Endothelial cell of umbilical vein (primary cell): ENCODE data around the gene SPATA32. TPM values are rescaled to one million over a fixed set of nuclear protein-coding genes. Genes with fewer than 3 reads are reported as not detected.

ENCODE experiments used
- BruUV-seq: library from RNA; stranded (reverse); fragments of 400-500 nt; replicated peaks from 2 replicates; lab custom pipeline; 2021; lab: Mats Ljungman, UMichigan
- CTCF ChIA-PET: fragments of 300-600, 350-600 bp; sonication (Branson Sonifier 250); formaldehyde crosslinking; loops from one replicate; lab custom pipeline; 2021; ENCODE audit warnings: antibody characterized with exemption, inconsistent platforms; lab: Charles Lee
- POLR2A ChIA-PET: fragments of 300-600, 350-600 bp; sonication (Branson Sonifier 250); formaldehyde crosslinking; loops from one replicate; lab custom pipeline; 2021; ENCODE audit warnings: antibody characterized with exemption, inconsistent platforms; lab: Charles Lee
- DNase-seq: peaks from one replicate; pipeline ENCODE4 v3.0.0-alpha.2; 2011; ENCODE audit warnings: low read depth, low spot score
- FAIRE-seq: peaks from 2 replicates; lab custom pipeline; 2011; peaks lifted over from hg19 to GRCh38; lab: Jason Lieb, UNC
- H2AFZ ChIP-seq: 2 replicates; pipeline ENCODE4 v1.6.0; 2012; ENCODE audit warnings: low read depth, low read length, control low read depth, inconsistent platforms
- H3K27ac ChIP-seq: 2 replicates; pipeline ENCODE4 v1.5.1; 2011; ENCODE audit warnings: low read depth, mild to moderate bottlenecking, control low read depth, low read length, moderate library complexity; ENCODE audit not compliant: insufficient read depth
- H3K27me3 ChIP-seq, 2 experiments: 2 replicates each; pipeline versions ENCODE4 v1.6.0 to v1.6.1; 2011; ENCODE audit warnings: low read length in 2 of 2, mixed read lengths in 1 of 2; ENCODE audit not compliant: control insufficient read depth in 2 of 2, insufficient read depth in 2 of 2
- H3K36me3 ChIP-seq, 2 experiments: 2 replicates in 1 of 2; 3 replicates in 1 of 2; pipeline ENCODE4 v1.5.1; 2011; ENCODE audit warnings: low read length in 2 of 2, mild to moderate bottlenecking in 1 of 2, moderate library complexity in 1 of 2; ENCODE audit not compliant: control insufficient read depth in 2 of 2, insufficient read depth in 2 of 2; ENCODE audit errors: extremely low read depth in 1 of 2
- H3K4me1 ChIP-seq: 3 replicates; pipeline ENCODE4 v1.5.1; 2011; ENCODE audit warnings: mild to moderate bottlenecking, low read length; ENCODE audit not compliant: control insufficient read depth, insufficient read depth; ENCODE audit errors: extremely low read depth
- H3K4me2 ChIP-seq: 2 replicates; pipeline ENCODE4 v1.6.1; 2011; ENCODE audit warnings: low read length, control low read depth, mixed read lengths; ENCODE audit not compliant: insufficient read depth
- H3K4me3 ChIP-seq, 3 experiments: fragments of 200-600 bp in 1 of 3; sonication (generic), shearing (Covaris generic) in 1 of 3; replicated peaks in 1 of 3; 2 replicates each; pipeline ENCODE4 v1.5.1; 2011 to 2016; ENCODE audit warnings: control low read depth in 3 of 3, low read length in 3 of 3, mild to moderate bottlenecking in 2 of 3, inconsistent platforms in 1 of 3, low read depth in 1 of 3, moderate library complexity in 1 of 3; ENCODE audit not compliant: insufficient read depth in 1 of 3
- H3K79me2 ChIP-seq: 2 replicates; pipeline ENCODE4 v1.6.0; 2012; ENCODE audit warnings: low read length, inconsistent platforms; ENCODE audit not compliant: control insufficient read depth, insufficient read depth
- H3K9ac ChIP-seq: replicated peaks from 2 replicates; pipeline ENCODE3; 2011; ENCODE audit warnings: low read length, control low read depth; ENCODE audit not compliant: insufficient read depth; ENCODE audit errors: extremely low read depth
- H3K9me1 ChIP-seq: replicated peaks from 3 replicates; pipeline ENCODE4 v1.6.0; 2011; ENCODE audit warnings: mild to moderate bottlenecking, low read length; ENCODE audit not compliant: control insufficient read depth, insufficient read depth; ENCODE audit errors: extremely low read depth
- H3K9me3 ChIP-seq: replicated peaks from 2 replicates; pipeline ENCODE4 v1.5.1; 2012; ENCODE audit warnings: low read length, inconsistent platforms; ENCODE audit not compliant: control insufficient read depth, insufficient read depth
- H4K20me1 ChIP-seq: replicated peaks from 2 replicates; pipeline ENCODE3; 2011; ENCODE audit warnings: mild to moderate bottlenecking, low read length; ENCODE audit not compliant: control insufficient read depth, insufficient read depth; ENCODE audit errors: extremely low read depth
- EZH2 ChIP-seq: IDR thresholded peaks from 2 replicates; pipeline ENCODE4 v1.6.1; 2012; ENCODE audit warnings: borderline replicate concordance, low read depth, mild to moderate bottlenecking, moderate library complexity, low read length, inconsistent platforms; ENCODE audit not compliant: severe bottlenecking
- FOS ChIP-seq: IDR thresholded peaks from 2 replicates; pipeline ENCODE4 v1.6.1; 2011; ENCODE audit warnings: mild to moderate bottlenecking, low read length, moderate library complexity, borderline replicate concordance; ENCODE audit not compliant: insufficient read depth
- GATA2 ChIP-seq: IDR thresholded peaks from 2 replicates; pipeline ENCODE4 v1.7.0; 2011; ENCODE audit warnings: low read depth, mild to moderate bottlenecking, moderate library complexity, mixed read lengths, low read length; ENCODE audit not compliant: insufficient read length, insufficient read depth
- JUN ChIP-seq: IDR thresholded peaks from 2 replicates; pipeline ENCODE4 v1.6.1; 2011; ENCODE audit warnings: borderline replicate concordance, low read depth; ENCODE audit not compliant: insufficient read length, insufficient read depth
- MYC ChIP-seq: IDR thresholded peaks from one replicate; pipeline ENCODE4 v1.6.1; 2011; ENCODE audit warnings: mild to moderate bottlenecking, low read depth, low read length
- POLR2A ChIP-seq: IDR thresholded peaks from 2 replicates; pipeline ENCODE4 v1.6.1; 2012; ENCODE audit warnings: low read depth, mild to moderate bottlenecking, control low read depth, low read length
- POLR2AphosphoS5 ChIP-seq: IDR thresholded peaks from 2 replicates; pipeline ENCODE4 v1.6.1; 2012; ENCODE audit warnings: low read depth, mild to moderate bottlenecking, control low read depth, low read length, moderate library complexity; ENCODE audit not compliant: insufficient read depth
- dilution Hi-C: fragments of 300-500 bp; cut with MboI; formaldehyde crosslinking; loops from one replicate; pipeline ENCODE4 v1.15.0; 2019; ENCODE audit warnings: low sequenced_read_pairs; ENCODE audit not compliant: extremely low pct_ligation_motif_present
- intact Hi-C: fragments of 100-400 bp; cut with micrococcal nuclease; formaldehyde crosslinking; loops from one replicate; pipeline ENCODE4 v1.10.0; 2022
- polyA plus RNA-seq, 4 experiments: library from polyadenylated mRNA; depleted of rRNA in 3 of 4; stranded (reverse) in 3 of 4; unstranded in 1 of 4; fragments of >200 nt; gene quantifications; 2 replicates each; pipeline versions ENCODE4 v1.2.1 to v1.2.3, GENCODE V29; 2011 to 2012; ENCODE audit warnings: missing spikeins in 1 of 4
- total RNA-seq: library from RNA; stranded (reverse); gene quantifications from 2 replicates; pipeline ENCODE4 v1.2.3, GENCODE V29; 2021
- TF ChIP-seq, protein P1 (sequence below): IDR thresholded peaks from 2 replicates; pipeline ENCODE4 v1.6.1; 2011; ENCODE audit not compliant: insufficient read depth, insufficient read length
- TF ChIP-seq, protein P2 (sequence below), 2 donors: IDR thresholded peaks; 1 replicate in 1 of 2; 2 replicates in 1 of 2; pipeline ENCODE4 v1.5.1; 2011; ENCODE audit warnings: low read length in 2 of 2, mild to moderate bottlenecking in 2 of 2, moderate library complexity in 2 of 2, control low read depth in 1 of 2, inconsistent platforms in 1 of 2, low read depth in 1 of 2; ENCODE audit not compliant: insufficient read depth in 1 of 2; ENCODE audit errors: extremely low read depth in 1 of 2

Gene SPATA32
- total and polyA plus RNA-seq, 2 donors (not counting 3 experiments of a cell fraction or from before 2014, with no cell fraction given): not detected

DNA sequence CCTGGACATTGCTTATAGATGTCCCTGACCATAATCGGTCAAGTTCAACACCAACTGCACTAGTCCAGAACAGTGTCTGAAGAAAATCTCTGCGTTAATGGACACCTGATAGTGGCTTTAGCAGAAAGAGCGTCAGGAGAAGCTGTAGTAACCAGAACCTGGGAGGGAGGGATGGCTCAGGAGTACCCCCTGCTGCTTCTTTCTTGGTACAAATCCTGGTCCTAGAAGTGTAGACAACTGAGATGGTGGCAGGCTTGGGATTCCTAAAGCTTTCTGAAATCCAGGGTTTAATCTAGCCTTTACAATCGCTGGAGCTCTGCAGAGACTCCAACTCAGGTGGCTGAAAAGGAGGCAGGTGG is 49.5 kb upstream of the SPATA32 start:
- no peak for DNase-seq
- ChIA-PET POLR2A (no interaction called here), CTCF (interaction anchor here (0.7 to 3.2 kb wide), 8 partner anchors 8 to 59 kb away, joined by 3 to 47 read pairs (median 4); no protein-coding TSS in a partner anchor)
- Histone ChIP-seq H3K4me3 (no peak overlapping the region), H3K4me1 (peaks cover 47% of the 10 kb centered on the region), H3K4me2 (no peak overlapping the region), H3K9ac (no peak overlapping the region), H3K9me3 (no peaks in the 10 kb centered on the region), H3K9me1 (no peaks in the 10 kb centered on the region), H3K36me3 (peaks cover 0 to 7% of the 10 kb centered on the region in 2 experiments), H4K20me1 (no peaks in the 10 kb centered on the region), H3K79me2 (peaks cover 83% of the 10 kb centered on the region), H2AFZ (no peak overlapping the region), H3K27ac (no peak overlapping the region), H3K27me3 (no peaks in the 10 kb centered on the region)
- TF ChIP-seq, protein P1, sequence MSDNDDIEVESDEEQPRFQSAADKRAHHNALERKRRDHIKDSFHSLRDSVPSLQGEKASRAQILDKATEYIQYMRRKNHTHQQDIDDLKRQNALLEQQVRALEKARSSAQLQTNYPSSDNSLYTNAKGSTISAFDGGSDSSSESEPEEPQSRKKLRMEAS: no peak
- no peak for TF ChIP-seq GATA2
- TF ChIP-seq, protein P2, sequence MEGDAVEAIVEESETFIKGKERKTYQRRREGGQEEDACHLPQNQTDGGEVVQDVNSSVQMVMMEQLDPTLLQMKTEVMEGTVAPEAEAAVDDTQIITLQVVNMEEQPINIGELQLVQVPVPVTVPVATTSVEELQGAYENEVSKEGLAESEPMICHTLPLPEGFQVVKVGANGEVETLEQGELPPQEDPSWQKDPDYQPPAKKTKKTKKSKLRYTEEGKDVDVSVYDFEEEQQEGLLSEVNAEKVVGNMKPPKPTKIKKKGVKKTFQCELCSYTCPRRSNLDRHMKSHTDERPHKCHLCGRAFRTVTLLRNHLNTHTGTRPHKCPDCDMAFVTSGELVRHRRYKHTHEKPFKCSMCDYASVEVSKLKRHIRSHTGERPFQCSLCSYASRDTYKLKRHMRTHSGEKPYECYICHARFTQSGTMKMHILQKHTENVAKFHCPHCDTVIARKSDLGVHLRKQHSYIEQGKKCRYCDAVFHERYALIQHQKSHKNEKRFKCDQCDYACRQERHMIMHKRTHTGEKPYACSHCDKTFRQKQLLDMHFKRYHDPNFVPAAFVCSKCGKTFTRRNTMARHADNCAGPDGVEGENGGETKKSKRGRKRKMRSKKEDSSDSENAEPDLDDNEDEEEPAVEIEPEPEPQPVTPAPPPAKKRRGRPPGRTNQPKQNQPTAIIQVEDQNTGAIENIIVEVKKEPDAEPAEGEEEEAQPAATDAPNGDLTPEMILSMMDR (IDR thresholded peaks at IDR 0.05; ENCODE audit: extremely low read depth in 1 of 2, insufficient read depth in 1 of 2, low read depth in 1 of 2, low read length in 2 of 2): no peak
- TF ChIP-seq MYC: no peak
- no peak for TF ChIP-seq FOS
- no peak for TF ChIP-seq JUN
- no peak for TF ChIP-seq POLR2A
- TF ChIP-seq POLR2AphosphoS5: no peak
- TF ChIP-seq EZH2: no peak
- BruUV-seq: no TSS peak
- intact Hi-C loops: no loop called here
- dilution Hi-C loops: no loop called here
- FAIRE-seq: no peak
